ENCODE data around the gene ATF6.
A peak's percentile ranks its signal among the peaks of the same experiment; 100 is the strongest.

Gene ATF6

GRCh38 chr1:161936786-161937185 lies 170.7 kb downstream of the ATF6 start:
- DNase-seq (ENCODE audit: low spot score) = no peak

DNA sequence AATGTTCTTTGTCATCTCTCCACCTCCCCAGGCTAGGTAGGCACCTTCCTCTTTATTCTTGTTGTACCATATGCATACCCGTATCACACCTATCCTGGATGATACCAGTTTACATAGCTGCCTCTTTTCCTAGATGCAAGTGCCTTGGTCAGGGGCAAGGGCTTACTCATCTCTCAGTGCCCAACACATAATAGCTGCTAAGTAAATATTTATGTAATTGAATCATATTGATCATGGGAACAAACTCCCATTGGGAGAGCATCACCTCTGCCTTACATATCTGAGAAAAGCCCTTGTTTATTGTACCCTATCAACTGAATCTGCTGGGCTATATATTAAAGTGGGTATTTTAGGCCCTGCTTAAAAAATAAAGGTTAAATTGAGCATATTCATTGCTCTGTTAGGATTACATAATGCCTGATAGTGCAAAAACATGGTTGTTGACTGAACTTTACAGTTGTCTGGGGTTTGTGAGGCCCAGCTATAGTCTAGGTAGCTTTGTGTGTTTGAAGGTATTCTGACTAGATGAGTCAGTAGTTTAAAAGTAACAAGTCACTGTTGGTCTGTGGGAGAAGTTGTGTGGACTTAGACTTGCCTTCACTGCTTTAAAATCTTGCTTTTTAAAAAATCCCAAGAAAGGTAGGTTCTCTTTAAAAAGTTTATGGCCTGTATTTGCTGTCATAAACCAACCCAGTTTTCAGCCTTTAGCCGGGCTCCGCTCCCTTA lies 174.9 kb downstream of the ATF6 start:
- no peak for DNase-seq (ENCODE audit: low spot score)

- DNase-seq (ENCODE audit: low spot score) = no peak
Observed at GRCh38 chr1:161941726-161942436, 175.8 kb downstream of the ATF6 start.

DNA sequence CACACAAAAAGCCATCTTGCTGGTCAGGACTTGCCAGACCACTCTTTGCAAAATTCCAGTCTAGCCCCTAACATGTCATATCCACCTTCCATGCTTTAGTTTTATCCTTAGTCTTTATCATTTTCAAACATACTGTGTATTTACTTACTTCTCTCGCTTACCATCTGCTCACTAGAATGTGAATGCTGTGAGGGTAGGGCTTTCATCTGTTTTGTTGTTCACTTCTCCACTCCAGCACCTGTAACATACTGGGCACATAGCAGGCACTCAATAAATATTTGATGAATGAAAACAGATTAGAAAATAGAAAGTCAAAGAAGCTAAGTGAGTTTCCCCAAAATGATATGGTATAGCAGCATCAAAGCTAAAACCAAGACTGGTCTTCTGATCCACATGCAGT lies 177.6 kb downstream of the ATF6 start:
- DNase-seq (ENCODE audit: low spot score) = no peak

- DNase-seq (ENCODE audit: low spot score) = no peak
Observed at GRCh38 chr1:161944381-161944780, 178.3 kb downstream of the ATF6 start.

DNA sequence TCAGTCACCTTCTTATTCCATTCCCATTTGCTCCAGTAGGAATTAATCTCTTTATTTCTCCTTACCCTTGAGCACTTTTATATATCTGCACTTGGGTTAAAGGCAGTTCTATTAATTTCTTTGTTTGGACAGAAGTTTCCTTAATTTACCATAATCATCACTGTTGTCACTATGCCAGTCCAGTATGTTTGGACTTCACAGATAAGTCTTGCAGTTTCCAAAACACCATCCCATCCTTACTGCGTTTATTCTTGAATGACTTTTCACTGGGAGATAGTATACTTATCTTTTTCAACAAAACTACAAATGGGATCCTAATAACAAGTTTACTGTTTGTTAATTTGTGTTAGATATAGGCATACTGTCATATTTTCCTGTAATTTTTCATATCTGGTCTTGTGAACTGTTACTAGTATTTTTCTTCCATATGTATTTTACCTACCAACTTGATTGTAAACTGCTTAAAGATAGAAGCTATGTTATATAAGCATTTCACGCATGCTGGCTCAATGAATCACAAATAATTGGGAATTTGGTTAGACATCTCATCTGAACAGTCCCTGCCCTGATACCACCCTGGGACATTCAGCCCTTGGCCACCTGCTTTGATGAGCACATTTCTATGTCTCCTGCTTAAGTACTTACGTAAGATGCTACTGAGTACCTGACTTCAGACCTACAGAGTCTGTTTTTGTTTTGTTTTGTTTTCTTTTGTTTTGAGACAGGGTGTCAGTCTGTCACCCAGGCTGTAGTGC lies 179.4 kb downstream of the ATF6 start:
- DNase-seq (ENCODE audit: low spot score) = no peak

- DNase-seq (ENCODE audit: low spot score) = no peak
Observed at GRCh38 chr1:161946071-161946987, 180.2 kb downstream of the ATF6 start.

GRCh38 chr1:161948435-161948834 lies 182.3 kb downstream of the ATF6 start:
- no peak for DNase-seq (ENCODE audit: low spot score)

DNA sequence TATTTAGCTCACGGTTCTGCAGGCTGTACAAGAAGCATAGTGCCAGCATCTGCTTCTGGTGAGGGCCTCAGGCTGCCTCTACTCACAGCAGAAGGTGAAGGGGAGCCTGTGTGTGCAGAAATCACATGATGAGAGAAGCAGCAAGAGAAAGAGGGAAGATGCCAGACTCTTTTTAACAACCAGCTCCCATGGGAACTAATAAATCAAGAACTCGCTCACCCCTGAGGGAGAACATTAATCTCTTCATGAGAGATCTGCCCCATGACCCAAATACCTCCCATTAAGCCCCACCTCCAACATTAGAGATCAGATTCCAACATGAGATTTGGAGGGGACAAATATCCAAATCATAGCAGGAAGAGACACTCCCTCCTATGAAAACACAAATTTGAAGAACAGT lies 183.4 kb downstream of the ATF6 start:
- no peak for DNase-seq (ENCODE audit: low spot score)

- no peak for DNase-seq (ENCODE audit: low spot score)
Observed at GRCh38 chr1:161950377-161950776, 184.3 kb downstream of the ATF6 start.

GRCh38 chr1:161951646-161952045 lies 185.5 kb downstream of the ATF6 start:
- no peak for DNase-seq (ENCODE audit: low spot score)

GRCh38 chr1:161952607-161953172 lies 186.6 kb downstream of the ATF6 start:
- no peak for DNase-seq (ENCODE audit: low spot score)

DNA sequence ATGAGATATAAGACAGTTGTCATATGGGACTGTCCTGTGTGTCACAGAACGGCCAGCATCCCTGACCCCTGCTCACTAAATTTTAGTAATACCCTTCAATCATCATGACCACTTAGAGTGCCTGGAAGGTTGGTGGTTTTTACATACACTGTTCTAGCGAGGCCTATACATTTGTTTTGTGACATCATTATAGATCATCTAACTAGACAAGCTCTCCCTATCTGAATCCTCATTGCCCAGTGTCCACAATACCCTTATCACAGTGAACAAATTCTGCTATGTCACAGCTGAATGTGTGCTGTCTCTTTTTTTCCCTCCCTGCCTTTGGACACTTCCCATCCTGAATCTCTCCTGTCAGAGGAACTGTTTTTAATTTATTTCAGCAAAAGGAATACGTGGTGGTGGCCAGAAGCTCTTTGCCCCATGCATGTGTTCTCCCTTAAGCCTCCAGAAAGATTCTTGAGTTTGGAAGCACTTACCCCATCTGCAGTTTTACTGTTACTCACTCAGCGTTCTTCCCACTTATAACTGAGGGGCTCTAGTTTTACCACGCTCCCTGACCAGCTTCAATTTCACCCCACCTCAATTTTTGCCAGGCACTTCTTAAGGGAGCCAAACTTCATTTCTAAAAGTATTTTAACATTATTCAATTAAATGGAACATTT lies 187.3 kb downstream of the ATF6 start:
- no peak for DNase-seq (ENCODE audit: low spot score)

GRCh38 chr1:161954050-161954449 lies 187.9 kb downstream of the ATF6 start:
- DNase-seq (ENCODE audit: low spot score) = no peak

DNA sequence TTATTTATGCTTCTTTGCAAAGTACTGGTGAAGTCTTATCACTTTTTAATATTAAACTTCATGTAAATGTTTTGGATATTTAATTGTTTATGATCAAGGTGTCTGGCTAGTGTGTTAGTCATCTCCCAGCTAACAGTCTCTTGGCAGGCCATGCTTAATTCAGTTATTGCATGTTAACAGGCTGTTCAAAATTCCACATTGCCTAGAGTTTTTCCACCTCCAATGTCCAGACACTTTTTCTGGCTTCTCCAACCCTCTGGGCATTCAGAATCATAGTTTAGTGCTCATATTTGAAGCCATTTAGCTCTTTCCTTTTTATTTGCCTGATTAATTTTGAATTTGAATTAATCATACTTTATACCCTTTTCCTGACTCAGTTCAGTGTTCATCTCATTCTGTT lies 188.3 kb downstream of the ATF6 start:
- DNase-seq (ENCODE audit: low spot score) = no peak

GRCh38 chr1:161955606-161956005 lies 189.5 kb downstream of the ATF6 start:
- no peak for DNase-seq (ENCODE audit: low spot score)

DNA sequence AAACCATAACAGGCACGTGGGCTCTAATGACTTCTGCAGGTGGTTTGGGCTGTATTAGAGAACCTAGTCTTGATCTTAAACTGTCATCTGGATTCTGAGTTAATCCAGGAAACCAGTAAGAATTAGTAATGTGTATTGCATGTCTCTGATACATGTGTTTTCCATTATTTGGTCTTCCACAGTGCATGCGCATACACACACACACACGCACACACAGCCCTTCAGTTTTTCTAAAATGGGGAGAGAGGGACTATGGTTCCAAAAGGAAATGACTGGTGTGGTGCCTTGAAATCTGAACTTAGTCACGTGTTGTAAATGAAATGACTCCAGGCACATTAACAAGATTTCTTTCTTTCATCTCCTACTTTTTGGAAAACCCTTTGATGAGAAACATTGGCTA lies 190.0 kb downstream of the ATF6 start:
- no peak for DNase-seq (ENCODE audit: low spot score)

- no peak for DNase-seq (ENCODE audit: low spot score)
Observed at GRCh38 chr1:161956930-161957329, 190.8 kb downstream of the ATF6 start.

- DNase-seq (ENCODE audit: low spot score) = no peak
Observed at GRCh38 chr1:161958425-161958824, 192.3 kb downstream of the ATF6 start.

- DNase-seq (ENCODE audit: low spot score) = peak; percentile 88
Observed at GRCh38 chr1:161962091-161962887, 196.2 kb downstream of the ATF6 start.

Measured in RKO (cell line).